ENCODE data around the gene MIDN. TPM values are rescaled to one million over a fixed set of nuclear protein-coding genes. Genes with fewer than 3 reads are reported as not detected.
A peak's percentile ranks its signal among the peaks of the same experiment; 100 is the strongest.

The MIDN gene
- total RNA-seq, 1 experiment from 2014 or later, result 286 TPM

DNA sequence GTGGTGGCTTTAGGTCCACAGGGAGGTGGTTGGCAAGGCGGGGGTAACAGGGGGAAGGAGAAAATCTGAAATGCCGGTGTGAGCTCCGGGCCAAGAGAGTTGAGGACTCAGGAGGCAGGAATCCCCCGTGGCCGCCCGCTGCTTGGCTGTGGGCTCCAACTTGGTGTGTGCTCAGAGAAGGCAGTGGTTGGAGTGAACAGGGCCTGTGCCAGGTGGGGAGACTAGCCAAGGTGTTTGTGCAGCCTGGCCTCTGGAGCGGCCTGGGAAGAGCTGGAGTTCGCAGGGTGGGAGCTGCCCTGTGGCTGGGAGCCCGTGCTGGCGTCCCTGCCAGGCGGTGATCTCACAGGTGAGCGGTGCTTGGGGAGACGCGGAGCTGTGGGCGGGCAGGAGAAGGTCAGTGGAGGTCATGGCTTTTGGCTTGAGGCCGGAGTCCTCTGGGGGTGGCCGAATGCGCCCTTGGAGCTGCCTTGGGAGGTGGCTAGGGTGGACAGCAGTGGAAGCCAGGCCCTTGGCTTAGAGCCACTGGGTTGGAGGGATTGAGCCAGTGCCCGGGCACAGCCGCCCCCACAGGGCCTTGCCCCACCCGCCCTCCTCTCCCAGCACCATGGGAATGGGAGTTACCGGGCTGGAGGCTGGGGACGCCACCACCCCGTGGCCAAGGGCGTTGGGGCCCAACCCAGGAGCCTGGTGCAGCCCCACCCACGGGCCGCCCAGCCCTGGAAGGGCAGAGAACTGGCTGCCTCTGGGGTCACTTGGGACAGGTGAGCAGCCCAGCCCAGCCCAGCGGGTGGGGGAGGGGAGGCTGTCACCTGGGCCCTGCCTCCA, 13.6 kb downstream of the MIDN start:
- Histone ChIP-seq H3K23me2 (ENCODE audit: insufficient read length, low read depth, low read length, poor library complexity, severe bottlenecking) (peaks cover 23% of the 10 kb centered on the region), H2AK5ac (ENCODE audit: insufficient read length, low read length) (no peak overlapping the region), H2BK20ac (ENCODE audit: low read depth, low read length, poor library complexity, severe bottlenecking) (no peak overlapping the region), H3K9me3 (ENCODE audit: control insufficient read depth, low read depth, low read length) (no peaks in the 10 kb centered on the region), H3T11ph (ENCODE audit: low read length) (no peak overlapping the region), H3K9ac (ENCODE audit: extremely low read depth, insufficient read length, low read length) (peak overlapping the region; percentile 41), H3K79me2 (ENCODE audit: insufficient read depth, low read length) (no peaks in the 10 kb centered on the region), H4K91ac (ENCODE audit: insufficient read length, low read depth, low read length) (no peak overlapping the region), H3K4me1 (ENCODE audit: insufficient read depth, low read length) (peaks cover 4% of the 10 kb centered on the region; the same call in 1 of the 2 replicates), H2AFZ (ENCODE audit: low read length) (no peak overlapping the region), H3K23ac (ENCODE audit: insufficient read length, low read depth, low read length) (no peak overlapping the region), H2BK5ac (ENCODE audit: insufficient read length, low read length) (no peak overlapping the region), H4K5ac (ENCODE audit: insufficient read length, low read depth, low read length) (no peak overlapping the region), H3K27me3 (ENCODE audit: insufficient read depth, low read length) (no peaks in the 10 kb centered on the region), H4K8ac (replicated peaks; ENCODE audit: insufficient read length, low read depth, low read length) (no peak overlapping the region), H3K18ac (ENCODE audit: insufficient read length, low read depth, low read length) (no peak overlapping the region), H2BK15ac (ENCODE audit: low read depth, low read length) (0 out of 2 replicates have a peak overlapping the region, but pooled peaks have one; percentile 9), H3K27ac (ENCODE audit: insufficient read length, low read depth, low read length) (no peak overlapping the region), H2BK120ac (ENCODE audit: low read depth, low read length, poor library complexity, severe bottlenecking) (no peak overlapping the region), H3K56ac (ENCODE audit: insufficient read length, low read depth, low read length) (no peak overlapping the region), H2BK12ac (ENCODE audit: insufficient read length, low read depth, low read length) (no peak overlapping the region), H4K20me1 (ENCODE audit: control insufficient read depth, insufficient read depth, insufficient read length) (no peaks in the 10 kb centered on the region), H3K14ac (ENCODE audit: insufficient read depth, low read length) (peak overlapping the region; percentile 84), H3K79me1 (ENCODE audit: insufficient read depth, low read depth, low read length, poor library complexity, severe bottlenecking) (no peaks in the 10 kb centered on the region), H3K4ac (ENCODE audit: low read depth, low read length) (no peak overlapping the region), H3K4me2 (ENCODE audit: insufficient read depth, insufficient read length, low read length) (peak overlapping the region; percentile 84)
- Mint-ChIP-seq H3K9me3 (no peaks in the 10 kb centered on the region; a peak in 1 of 5 replicates), H3K4me1 (peaks cover 59 to 62% of the 10 kb centered on the region in 2 experiments), H3K27ac (peak overlapping the region; percentile 83 to 96 (median 96); a peak in 5 of 7 replicates), H3K27me3 (ENCODE audit: low read depth) (peaks cover under 1% of the 10 kb centered on the region; the same call in 1 of the 2 replicates), H3K4me3 (peak overlapping the region; percentile 84 to 93), H3K36me3 (ENCODE audit: insufficient read depth in 1 of 3, low read depth in 3 of 3) (peaks cover 7 to 30% (median 15%) of the 10 kb centered on the region in 3 experiments)
- TF ChIP-seq, protein P1, sequence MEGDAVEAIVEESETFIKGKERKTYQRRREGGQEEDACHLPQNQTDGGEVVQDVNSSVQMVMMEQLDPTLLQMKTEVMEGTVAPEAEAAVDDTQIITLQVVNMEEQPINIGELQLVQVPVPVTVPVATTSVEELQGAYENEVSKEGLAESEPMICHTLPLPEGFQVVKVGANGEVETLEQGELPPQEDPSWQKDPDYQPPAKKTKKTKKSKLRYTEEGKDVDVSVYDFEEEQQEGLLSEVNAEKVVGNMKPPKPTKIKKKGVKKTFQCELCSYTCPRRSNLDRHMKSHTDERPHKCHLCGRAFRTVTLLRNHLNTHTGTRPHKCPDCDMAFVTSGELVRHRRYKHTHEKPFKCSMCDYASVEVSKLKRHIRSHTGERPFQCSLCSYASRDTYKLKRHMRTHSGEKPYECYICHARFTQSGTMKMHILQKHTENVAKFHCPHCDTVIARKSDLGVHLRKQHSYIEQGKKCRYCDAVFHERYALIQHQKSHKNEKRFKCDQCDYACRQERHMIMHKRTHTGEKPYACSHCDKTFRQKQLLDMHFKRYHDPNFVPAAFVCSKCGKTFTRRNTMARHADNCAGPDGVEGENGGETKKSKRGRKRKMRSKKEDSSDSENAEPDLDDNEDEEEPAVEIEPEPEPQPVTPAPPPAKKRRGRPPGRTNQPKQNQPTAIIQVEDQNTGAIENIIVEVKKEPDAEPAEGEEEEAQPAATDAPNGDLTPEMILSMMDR (conservative IDR thresholded peaks at IDR 0.05), result peak; percentile 5; the same call in 1 of the 3 replicates
- no peak for DNase-seq
- WGBS (ENCODE audit: extremely low coverage, insufficient read length, low lambda C conversion rate), result no CpG with 5 or more reads among the region's 28 CpGs

All from H9 (cell line).